Mesenchymal stem cell (in vitro differentiated cells and primary cell): ENCODE results near the gene AJAP1.
"Not testable (repeated sequence)": the region's sequence is repeated elsewhere in the genome, so short reads cannot be mapped to it uniquely, and the experiment has no call there.

ENCODE experiments used
- DNase-seq: peaks from one replicate; pipeline ENCODE4 v3.0.0-alpha.2; 2013
- H2AFZ ChIP-seq: one replicate; pipeline ENCODE4 v1.6.1; 2013; ENCODE audit warnings: low read depth, mild to moderate bottlenecking, control low read depth, inconsistent platforms, low read length, moderate library complexity
- H2AK5ac ChIP-seq: 2 replicates; pipeline ENCODE4 v1.6.1; 2013; ENCODE audit warnings: low read length, moderate library complexity, mild to moderate bottlenecking, inconsistent platforms; ENCODE audit not compliant: severe bottlenecking
- H2BK120ac ChIP-seq: one replicate; pipeline ENCODE4 v1.6.1; 2013; ENCODE audit warnings: low read depth, mild to moderate bottlenecking, inconsistent platforms, low read length, moderate library complexity
- H2BK12ac ChIP-seq, 2 experiments: one replicate each; pipeline ENCODE4 v1.6.1; 2013; ENCODE audit warnings: inconsistent platforms in 2 of 2, low read length in 2 of 2, mild to moderate bottlenecking in 2 of 2, moderate library complexity in 2 of 2, control low read depth in 1 of 2
- H2BK15ac ChIP-seq: one replicate; pipeline ENCODE4 v1.6.1; 2013; ENCODE audit warnings: mild to moderate bottlenecking, low read depth, inconsistent platforms; ENCODE audit not compliant: poor library complexity, severe bottlenecking
- H2BK5ac ChIP-seq: 2 replicates; pipeline ENCODE4 v1.6.1; 2013; ENCODE audit warnings: low read depth, mild to moderate bottlenecking, low read length, control low read depth, inconsistent platforms; ENCODE audit not compliant: poor library complexity, severe bottlenecking
- H3K14ac ChIP-seq, 2 experiments: one replicate each; pipeline ENCODE4 v1.6.1; 2013; ENCODE audit warnings: inconsistent platforms in 2 of 2, low read length in 2 of 2, control low read depth in 1 of 2, mild to moderate bottlenecking in 1 of 2, moderate library complexity in 1 of 2
- H3K18ac ChIP-seq, 2 experiments: one replicate each; pipeline ENCODE4 v1.6.1; 2013; ENCODE audit warnings: inconsistent platforms in 2 of 2, low read length in 2 of 2, control low read depth in 1 of 2, low read depth in 1 of 2, mild to moderate bottlenecking in 1 of 2
- H3K23ac ChIP-seq, 2 experiments: one replicate each; pipeline ENCODE4 v1.6.1; 2013; ENCODE audit warnings: inconsistent platforms in 2 of 2, low read length in 2 of 2, mild to moderate bottlenecking in 2 of 2, moderate library complexity in 2 of 2, control low read depth in 1 of 2
- H3K27ac ChIP-seq: 2 replicates; pipeline ENCODE4 v1.5.1; 2013; ENCODE audit warnings: mild to moderate bottlenecking, moderate library complexity, low read length, control low read depth, inconsistent platforms; ENCODE audit not compliant: poor library complexity, severe bottlenecking
- H3K27me3 ChIP-seq, 2 experiments: 2 replicates each; pipeline versions ENCODE4 v1.6.1 to v1.7.0; 2013; ENCODE audit warnings: low read length in 2 of 2, mild to moderate bottlenecking in 2 of 2, moderate library complexity in 2 of 2, control low read depth in 1 of 2, inconsistent platforms in 1 of 2; ENCODE audit not compliant: control insufficient read depth in 1 of 2, insufficient read depth in 1 of 2
- H3K36me3 ChIP-seq, 2 experiments: 2 replicates each; pipeline versions ENCODE4 v1.6.1 to v1.7.0; 2013; ENCODE audit warnings: low read length in 2 of 2, control low read depth in 1 of 2, inconsistent platforms in 1 of 2, low read depth in 1 of 2, mild to moderate bottlenecking in 1 of 2; ENCODE audit not compliant: insufficient read depth in 2 of 2, control insufficient read depth in 1 of 2
- H3K4ac ChIP-seq, 2 experiments: one replicate each; pipeline ENCODE4 v1.6.1; 2013; ENCODE audit warnings: inconsistent platforms in 2 of 2, low read length in 2 of 2, mild to moderate bottlenecking in 2 of 2, moderate library complexity in 2 of 2, control low read depth in 1 of 2, low read depth in 1 of 2
- H3K4me1 ChIP-seq: 2 replicates; pipeline ENCODE4 v1.6.1; 2013; ENCODE audit warnings: low read depth, low read length, control low read depth; ENCODE audit not compliant: control insufficient read depth, insufficient read depth
- H3K4me2 ChIP-seq: 2 replicates; pipeline ENCODE4 v1.6.1; 2013; ENCODE audit warnings: low read length, mild to moderate bottlenecking, inconsistent platforms; ENCODE audit not compliant: poor library complexity, severe bottlenecking
- H3K4me3 ChIP-seq, 2 experiments: 2 replicates each; pipeline versions ENCODE4 v1.5.1 to v1.7.0; 2013; ENCODE audit warnings: low read length in 2 of 2, mild to moderate bottlenecking in 2 of 2, control low read depth in 1 of 2, low read depth in 1 of 2; ENCODE audit not compliant: insufficient read depth in 1 of 2
- H3K79me1 ChIP-seq: replicated peaks from 2 replicates; pipeline ENCODE4 v1.6.1; 2013; ENCODE audit warnings: mild to moderate bottlenecking, control low read depth, low read length, inconsistent platforms; ENCODE audit not compliant: poor library complexity, severe bottlenecking
- H3K9ac ChIP-seq: 2 replicates; pipeline ENCODE4 v1.7.0; 2013; ENCODE audit warnings: mild to moderate bottlenecking, low read length, moderate library complexity
- H3K9me3 ChIP-seq: 2 replicates; pipeline ENCODE4 v1.7.0; 2013; ENCODE audit warnings: mild to moderate bottlenecking, low read length; ENCODE audit not compliant: control insufficient read depth
- H4K8ac ChIP-seq: one replicate; pipeline ENCODE4 v1.6.1; 2013; ENCODE audit warnings: inconsistent platforms, mild to moderate bottlenecking, low read length, moderate library complexity
- H4K91ac ChIP-seq: one replicate; pipeline ENCODE4 v1.6.1; 2013; ENCODE audit warnings: mild to moderate bottlenecking, low read length, inconsistent platforms
- WGBS: methylation state at CpG from one replicate; pipeline ENCODE4 v1.1.7; 2013; ENCODE audit warnings: mixed read lengths; 5-methylcytosine and 5-hydroxymethylcytosine counted together

AJAP1 gene

DNA sequence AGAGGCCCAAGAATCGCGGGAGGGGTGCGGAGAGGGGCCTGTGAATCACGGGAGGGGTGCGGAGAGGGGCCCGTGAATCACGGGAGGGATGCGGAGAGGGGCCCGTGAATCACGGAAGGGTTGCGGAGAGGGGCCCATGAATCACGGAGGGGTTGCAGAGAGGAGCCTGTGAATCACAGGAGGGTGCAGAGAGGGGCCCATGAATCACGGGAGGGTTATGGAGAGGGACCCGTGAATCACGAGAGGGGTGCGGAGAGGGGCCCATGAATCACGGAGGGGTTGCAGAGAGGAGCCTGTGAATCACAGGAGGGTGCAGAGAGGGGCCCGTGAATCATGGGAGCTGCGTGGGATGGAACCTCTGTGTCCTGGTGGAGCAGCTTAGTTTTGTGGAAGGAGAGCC lies 12.3 kb downstream of the AJAP1 start:
- H3K23ac ChIP-seq, H3K9ac ChIP-seq, H3K36me3 ChIP-seq, H2BK120ac ChIP-seq, DNase-seq, H3K4me2 ChIP-seq, H3K27ac ChIP-seq, H3K14ac ChIP-seq, H4K91ac ChIP-seq, H3K4ac ChIP-seq, H2BK15ac ChIP-seq, H2BK5ac ChIP-seq, H3K27me3 ChIP-seq, H3K18ac ChIP-seq, H3K4me3 ChIP-seq, H3K4me1 ChIP-seq, H2AFZ ChIP-seq, H4K8ac ChIP-seq, H2BK12ac ChIP-seq, H2AK5ac ChIP-seq, H3K79me1 ChIP-seq, H3K9me3 ChIP-seq: not testable (repeated sequence)
- 88% methylated on average over 19 of the region's 19 CpGs for WGBS

DNA sequence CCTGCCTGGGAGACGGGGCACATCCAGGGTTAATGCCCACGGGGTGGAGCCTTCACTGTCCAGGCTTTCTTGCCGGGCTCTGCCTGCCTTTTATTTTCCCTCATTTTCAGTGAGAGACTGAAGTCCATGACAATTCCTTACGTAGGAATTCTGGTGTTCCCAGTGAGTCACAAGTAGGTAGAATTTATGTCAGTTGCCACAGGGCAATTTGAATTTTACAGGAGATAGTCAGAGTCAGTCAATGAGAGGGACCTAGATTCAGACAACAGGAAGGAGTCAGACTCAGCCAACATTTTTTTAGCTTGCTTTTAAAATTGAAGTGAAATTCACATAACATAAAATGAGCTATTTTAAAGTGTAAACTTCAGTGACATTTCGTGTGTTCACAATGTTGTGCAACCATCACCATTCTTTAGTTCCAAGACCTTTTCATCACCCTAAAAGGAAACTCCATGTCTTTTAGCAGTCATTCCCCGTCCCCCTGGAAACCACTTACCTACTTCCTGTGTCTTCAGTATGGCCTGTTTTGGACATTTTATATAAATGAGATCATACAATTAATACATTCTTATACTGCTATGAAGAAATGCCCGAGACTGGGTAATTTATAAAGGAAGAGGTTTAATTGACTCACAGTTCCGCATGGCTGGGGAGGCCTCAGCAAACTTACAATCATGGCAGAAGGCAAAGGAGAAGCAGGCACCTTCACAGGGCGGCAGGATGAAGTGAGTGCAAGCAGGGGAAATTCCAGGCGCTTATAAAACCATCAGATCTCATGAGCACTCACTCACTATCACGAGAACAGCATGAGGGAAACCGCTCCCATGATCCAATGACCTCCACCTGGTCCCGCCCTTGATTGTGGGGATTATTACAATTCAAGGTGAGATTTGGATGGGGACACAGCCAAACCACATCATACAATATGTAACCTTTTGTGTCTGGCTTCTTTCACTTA lies 14.6 kb downstream of the AJAP1 start:
- Histone ChIP-seq H2BK5ac (no peak overlapping the region), H3K4me3 (no peak overlapping the region), H3K79me1 (no peaks in the 10 kb centered on the region), H3K4me1 (no peaks in the 10 kb centered on the region), H2BK120ac (no peak overlapping the region), H2AFZ (no peak overlapping the region), H4K91ac (no peak overlapping the region), H3K4ac (no peak overlapping the region), H3K18ac (no peak overlapping the region), H3K27ac (no peak overlapping the region), H3K9me3 (no peaks in the 10 kb centered on the region), H4K8ac (no peak overlapping the region), H3K36me3 (no peaks in the 10 kb centered on the region), H2BK15ac (no peak overlapping the region), H3K9ac (no peak overlapping the region), H2BK12ac (no peak overlapping the region), H2AK5ac (no peak overlapping the region), H3K23ac (no peak overlapping the region), H3K27me3 (no peaks in the 10 kb centered on the region), H3K4me2 (no peak overlapping the region), H3K14ac (no peak overlapping the region)
- no peak for DNase-seq
- 62% methylated on average over 9 of the region's 13 CpGs for WGBS

DNA sequence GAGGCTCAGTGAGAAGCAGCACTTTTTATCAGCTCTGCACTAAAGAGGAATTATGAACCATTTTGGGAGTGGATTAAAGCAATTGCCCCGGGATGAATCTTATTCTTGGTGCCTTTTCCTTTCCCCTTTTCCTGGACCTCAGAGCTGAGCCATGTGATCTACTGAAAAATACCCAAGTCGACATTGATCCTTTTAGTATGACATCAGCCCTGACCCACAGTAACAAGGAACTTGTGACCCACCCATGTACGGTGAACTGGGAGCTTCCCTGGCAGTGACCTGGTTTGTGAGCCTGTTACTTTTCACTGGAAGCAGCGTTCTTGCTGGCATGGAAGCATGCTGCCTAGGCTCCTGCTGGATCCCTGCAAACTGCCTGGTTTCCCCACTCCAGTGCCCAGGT lies 15.9 kb downstream of the AJAP1 start:
- no peak overlapping the region for H2BK12ac ChIP-seq
- H3K27me3 ChIP-seq = no peaks in the 10 kb centered on the region
- H4K8ac ChIP-seq = no peak overlapping the region
- no peak overlapping the region for H2BK120ac ChIP-seq
- no peak overlapping the region for H2AK5ac ChIP-seq
- no peak overlapping the region for H2AFZ ChIP-seq
- H4K91ac ChIP-seq = no peak overlapping the region
- H3K4me3 ChIP-seq = no peak overlapping the region
- no peaks in the 10 kb centered on the region for H3K4me1 ChIP-seq
- no peaks in the 10 kb centered on the region for H3K9me3 ChIP-seq
- no peak overlapping the region for H3K4me2 ChIP-seq
- no peak overlapping the region for H3K4ac ChIP-seq
- no peak overlapping the region for H3K18ac ChIP-seq
- H3K36me3 ChIP-seq = no peaks in the 10 kb centered on the region
- no peaks in the 10 kb centered on the region for H3K79me1 ChIP-seq
- H3K23ac ChIP-seq = no peak overlapping the region
- H2BK15ac ChIP-seq = no peak overlapping the region
- no peak for DNase-seq
- H3K14ac ChIP-seq = no peak overlapping the region
- H3K27ac ChIP-seq = no peak overlapping the region
- no peak overlapping the region for H3K9ac ChIP-seq
- WGBS = 63% methylated on average over 4 of the region's 4 CpGs
- no peak overlapping the region for H2BK5ac ChIP-seq

DNA sequence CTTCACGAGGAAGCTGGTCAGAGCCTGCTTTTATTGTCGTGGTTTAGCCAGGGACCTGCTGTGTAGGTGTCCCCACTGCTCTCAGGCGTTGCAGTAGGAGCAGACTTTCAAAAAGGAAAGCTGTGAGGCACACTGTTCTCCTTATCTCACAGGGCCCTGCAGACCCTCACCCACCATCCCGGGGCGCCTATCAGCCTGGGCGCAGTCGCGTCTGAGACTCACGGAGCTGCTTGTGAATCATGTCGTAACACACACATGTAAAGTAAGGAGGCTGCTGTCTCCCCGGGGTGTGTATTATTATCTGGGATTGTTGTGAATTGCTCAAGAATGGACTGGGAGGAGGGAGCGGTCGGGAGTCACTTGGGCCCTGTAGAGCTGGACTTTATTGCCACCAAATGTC lies 17.4 kb downstream of the AJAP1 start:
- Histone ChIP-seq H3K9me3 (no peaks in the 10 kb centered on the region), H2BK5ac (no peak overlapping the region), H3K14ac (no peak overlapping the region), H3K4me3 (no peak overlapping the region), H3K4me1 (no peaks in the 10 kb centered on the region), H3K4me2 (no peak overlapping the region), H3K9ac (no peak overlapping the region), H2AFZ (no peak overlapping the region), H2AK5ac (no peak overlapping the region), H3K36me3 (no peaks in the 10 kb centered on the region), H3K79me1 (no peaks in the 10 kb centered on the region), H2BK120ac (no peak overlapping the region), H2BK12ac (no peak overlapping the region), H3K4ac (no peak overlapping the region), H3K18ac (no peak overlapping the region), H3K27ac (no peak overlapping the region), H4K91ac (no peak overlapping the region), H2BK15ac (no peak overlapping the region), H3K23ac (no peak overlapping the region), H3K27me3 (no peaks in the 10 kb centered on the region), H4K8ac (no peak overlapping the region)
- no peak for DNase-seq
- WGBS = 82% methylated on average over 13 of the region's 13 CpGs
